HCT116 (cell line): ENCODE results near the gene ENDOD1.

Experiments
- CTCF ChIP-seq, 3 experiments: fragments of 200-600 bp in 1 of 3; sonication (generic) in 1 of 3; IDR thresholded peaks in 2 of 3; conservative IDR thresholded peaks in 1 of 3; 2 replicates each; pipeline ENCODE4 v1.5.1; 2012 to 2017; ENCODE audit warnings: low read depth in 2 of 3, low read length in 2 of 3, antibody characterized with exemption in 1 of 3, borderline replicate concordance in 1 of 3, control low read depth in 1 of 3, mild to moderate bottlenecking in 1 of 3, mixed read lengths in 1 of 3, mixed run types in 1 of 3, moderate library complexity in 1 of 3; ENCODE audit not compliant: insufficient read depth in 1 of 3
- EZH2 ChIP-seq: fragments of 200-600 bp; sonication (generic); IDR thresholded peaks from 2 replicates; pipeline ENCODE4 v1.6.1; 2017; ENCODE audit warnings: antibody characterized with exemption, mixed run types
- EZH2phosphoT487 ChIP-seq: fragments of 200-600 bp; IDR thresholded peaks from 2 replicates; pipeline ENCODE4 v1.6.1; 2018; ENCODE audit warnings: antibody characterized with exemption, borderline replicate concordance
- MAX ChIP-seq: IDR thresholded peaks from 2 replicates; pipeline ENCODE4 v1.6.1; 2012
- POLR2A ChIP-seq: IDR thresholded peaks from 2 replicates; pipeline ENCODE4 v1.7.0; 2011; ENCODE audit warnings: borderline replicate concordance; ENCODE audit not compliant: insufficient read depth, insufficient read length; ENCODE audit errors: extremely low read depth
- POLR2AphosphoS5 ChIP-seq: IDR thresholded peaks from 2 replicates; pipeline ENCODE4 v1.6.1; 2011; ENCODE audit warnings: mild to moderate bottlenecking, low read depth, low read length, moderate library complexity
- REST ChIP-seq: IDR thresholded peaks from 2 replicates; pipeline ENCODE4 v1.6.1; 2012; ENCODE audit warnings: low read depth
- SP1 ChIP-seq: IDR thresholded peaks from 2 replicates; pipeline ENCODE4 v1.6.1; 2012; ENCODE audit warnings: low read depth
- ZFX ChIP-seq: fragments of 450-650 bp; IDR thresholded peaks from 2 replicates; pipeline ENCODE4 v1.6.1; 2017

GRCh38 chr11:95100191-95100648 is 10.6 kb downstream of the ENDOD1 start:
- no peak for TF ChIP-seq POLR2A
- TF ChIP-seq CTCF (IDR thresholded peaks at IDR 0.05 in 2 of 3, conservative IDR thresholded peaks at IDR 0.05 in 1 of 3; ENCODE audit: borderline replicate concordance in 1 of 3, insufficient read depth in 1 of 3, low read depth in 2 of 3, low read length in 2 of 3), result no peak
- no peak for TF ChIP-seq EZH2
- TF ChIP-seq ZFX, result no peak
- TF ChIP-seq EZH2phosphoT487, result no peak
- TF ChIP-seq REST, result no peak
- no peak for TF ChIP-seq POLR2AphosphoS5
- no peak for TF ChIP-seq SP1
- TF ChIP-seq MAX, result no peak
